ENCODE data around the gene CCDC57.

Gene CCDC57

GRCh38 chr17:82076785-82077591 is 135.7 kb downstream of the CCDC57 start:
- Mint-ChIP-seq H3K4me3 (no peak overlapping the region), H3K4me1 (no peaks in the 10 kb centered on the region), H3K27ac (no peak overlapping the region), H3K36me3 (peaks cover 40% of the 10 kb centered on the region), H3K9me3 (no peaks in the 10 kb centered on the region)
- ATAC-seq (peak; percentile 43), DNase-seq (ENCODE audit: low spot score in 2 of 2) (no peak)

- ATAC-seq: no peak
- Mint-ChIP-seq H3K36me3 (peaks cover 35% of the 10 kb centered on the region), H3K4me3 (no peak overlapping the region), H3K27ac (no peak overlapping the region), H3K4me1 (no peaks in the 10 kb centered on the region), H3K9me3 (no peaks in the 10 kb centered on the region)
- no peak for DNase-seq (ENCODE audit: low spot score in 2 of 2)
These were observed 136.4 kb downstream of the CCDC57 start for GRCh38 chr17:82076018-82076784.

- Mint-ChIP-seq H3K36me3 (peaks cover 12% of the 10 kb centered on the region), H3K27ac (no peak overlapping the region)
- no peak for ATAC-seq
These were observed 139.2 kb downstream of the CCDC57 start for GRCh38 chr17:82073446-82073845.

GRCh38 chr17:82072827-82073226 is 139.8 kb downstream of the CCDC57 start:
- no peak for ATAC-seq
- no peaks in the 10 kb centered on the region for H3K9me3 Mint-ChIP-seq
- no peak for DNase-seq (ENCODE audit: low spot score in 2 of 2)
- H3K4me1 Mint-ChIP-seq: no peaks in the 10 kb centered on the region
- H3K4me3 Mint-ChIP-seq: no peak overlapping the region
- H3K27ac Mint-ChIP-seq: no peak overlapping the region
- peaks cover 5% of the 10 kb centered on the region for H3K36me3 Mint-ChIP-seq

More at GRCh38 chr17:82073446-82073845, 139.2 kb downstream of the CCDC57 start:
- Mint-ChIP-seq H3K9me3 (no peaks in the 10 kb centered on the region), H3K4me3 (no peak overlapping the region), H3K4me1 (no peaks in the 10 kb centered on the region)
- DNase-seq (ENCODE audit: low spot score in 2 of 2): no peak

GRCh38 chr17:82070611-82071010 is 142.0 kb downstream of the CCDC57 start:
- Mint-ChIP-seq H3K36me3 (no peaks in the 10 kb centered on the region), H3K27ac (peak overlapping the region; percentile 10), H3K9me3 (no peaks in the 10 kb centered on the region), H3K4me3 (no peak overlapping the region), H3K4me1 (peaks cover 4% of the 10 kb centered on the region)
- ATAC-seq (no peak), DNase-seq (ENCODE audit: low spot score in 2 of 2) (no peak)

- Mint-ChIP-seq H3K4me1 (peaks cover 15% of the 10 kb centered on the region), H3K27ac (peak within 1 kb of the TSS; percentile 93), H3K4me3 (peak within 1 kb of the TSS; percentile 76), H3K36me3 (peaks cover 11% of the 10 kb centered on the region), H3K9me3 (no peaks in the 10 kb centered on the region)
- ATAC-seq (peak; percentile 92), DNase-seq (ENCODE audit: low spot score in 2 of 2) (peak; percentile 79 to 89)
These were observed 146.9 kb downstream of the CCDC57 start, which contains the start of gene DUS1L for GRCh38 chr17:82065638-82066303. Gene DUS1L, minus strand, starts transcription at chr17:82065804. Its CDS starts 745 bp downstream, at chr17:82065059.

GRCh38 chr17:82065193-82065637 is 147.4 kb downstream of the CCDC57 start:
- peaks cover 15% of the 10 kb centered on the region for H3K4me1 Mint-ChIP-seq
- peak in 1 of 2 donors; percentile 69 for DNase-seq (ENCODE audit: low spot score in 2 of 2)
- peak overlapping the region; percentile 76 for H3K4me3 Mint-ChIP-seq
- H3K27ac Mint-ChIP-seq: peak overlapping the region; percentile 93
- peaks cover 17% of the 10 kb centered on the region for H3K36me3 Mint-ChIP-seq
- no peaks in the 10 kb centered on the region for H3K9me3 Mint-ChIP-seq
- peak; percentile 72 for ATAC-seq

- peak overlapping the region; percentile 65 for H3K27ac Mint-ChIP-seq
- H3K9me3 Mint-ChIP-seq: no peaks in the 10 kb centered on the region
- H3K4me3 Mint-ChIP-seq: peak overlapping the region; percentile 76
- DNase-seq (ENCODE audit: low spot score in 2 of 2): no peak
- peaks cover 15% of the 10 kb centered on the region for H3K4me1 Mint-ChIP-seq
- ATAC-seq: no peak
- peaks cover 23% of the 10 kb centered on the region for H3K36me3 Mint-ChIP-seq
These were observed 148.0 kb downstream of the CCDC57 start for GRCh38 chr17:82064433-82065192.

- no peaks in the 10 kb centered on the region for H3K9me3 Mint-ChIP-seq
- DNase-seq (ENCODE audit: low spot score in 2 of 2): no peak
- peaks cover 15% of the 10 kb centered on the region for H3K4me1 Mint-ChIP-seq
- H3K27ac Mint-ChIP-seq: peak overlapping the region; percentile 65
- peaks cover 23% of the 10 kb centered on the region for H3K36me3 Mint-ChIP-seq
- H3K4me3 Mint-ChIP-seq: peak overlapping the region; percentile 76
- ATAC-seq: no peak
These were observed 148.9 kb downstream of the CCDC57 start for GRCh38 chr17:82063424-82064415.

GRCh38 chr17:82062984-82063368 is 149.7 kb downstream of the CCDC57 start:
- H3K27ac Mint-ChIP-seq: peak overlapping the region; percentile 37
- H3K9me3 Mint-ChIP-seq: no peaks in the 10 kb centered on the region
- peaks cover 15% of the 10 kb centered on the region for H3K4me1 Mint-ChIP-seq
- DNase-seq (ENCODE audit: low spot score in 2 of 2) (no peak), ATAC-seq (no peak)
- H3K4me3 Mint-ChIP-seq: no peak overlapping the region
- H3K36me3 Mint-ChIP-seq: peaks cover 26% of the 10 kb centered on the region

GRCh38 chr17:82062076-82062983 is 150.3 kb downstream of the CCDC57 start:
- peak overlapping the region; percentile 37 for H3K27ac Mint-ChIP-seq
- H3K4me3 Mint-ChIP-seq: no peak overlapping the region
- DNase-seq (ENCODE audit: low spot score in 2 of 2) (no peak), ATAC-seq (no peak)
- H3K36me3 Mint-ChIP-seq: peaks cover 32% of the 10 kb centered on the region
- H3K4me1 Mint-ChIP-seq: peaks cover 15% of the 10 kb centered on the region
- H3K9me3 Mint-ChIP-seq: no peaks in the 10 kb centered on the region

GRCh38 chr17:82061047-82061925 is 151.4 kb downstream of the CCDC57 start:
- peaks cover 13% of the 10 kb centered on the region for H3K4me1 Mint-ChIP-seq
- DNase-seq (ENCODE audit: low spot score in 2 of 2) (no peak), ATAC-seq (no peak)
- H3K9me3 Mint-ChIP-seq: no peaks in the 10 kb centered on the region
- no peak overlapping the region for H3K4me3 Mint-ChIP-seq
- peaks cover 32% of the 10 kb centered on the region for H3K36me3 Mint-ChIP-seq
- H3K27ac Mint-ChIP-seq: no peak overlapping the region
